NCI-H187 treated with DMSO at 0.1 percent for 48 hours (cell line): Measurements from ENCODE around the gene HSPA5.

Experiments used
- DNase-seq: peaks from one replicate; lab custom pipeline; 2025; lab: John Stamatoyannopoulos, UW

Gene HSPA5

GRCh38 chr9:125189361-125190289 is 51.5 kb downstream of the HSPA5 start, which contains the start of gene PPP6C:
PPP6C (minus strand) TSS chr9:125189803; CDS start chr9:125189718, 85 bp downstream.
- DNase-seq = peak; percentile 9

DNA sequence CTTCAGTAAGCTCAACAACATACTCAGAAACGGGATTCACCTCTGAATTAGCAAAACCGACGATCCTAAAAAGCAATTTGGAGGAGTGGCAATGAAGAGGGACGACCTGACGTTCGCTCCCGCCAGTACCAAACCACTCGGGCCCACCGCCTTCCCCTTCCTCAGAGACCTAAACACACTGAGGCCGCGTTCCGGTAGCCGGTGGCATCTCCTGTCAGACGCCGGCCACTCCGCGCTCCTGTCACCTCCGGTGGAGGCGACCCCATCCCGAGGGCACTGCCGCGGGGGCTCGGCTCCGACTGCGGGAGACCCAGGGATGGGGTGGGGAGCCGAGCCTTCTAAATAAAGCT is 52.2 kb downstream of the HSPA5 start:
- no peak for DNase-seq
